Stimulated activated CD4-positive, alpha-beta T cell treated with anti-CD3 and anti-CD28 coated beads, Interleukin-12 subunit alpha, Interleukin-12 subunit beta, amount 100 ng/mL, for 24 hours (primary cell): Measurements from ENCODE around the gene CD81.

Experiments used
- DNase-seq, 2 experiments: peaks; one replicate each; pipeline ENCODE4 v3.0.0-alpha.2; 2020; ENCODE audit warnings: low read depth in 2 of 2

Gene CD81

DNA sequence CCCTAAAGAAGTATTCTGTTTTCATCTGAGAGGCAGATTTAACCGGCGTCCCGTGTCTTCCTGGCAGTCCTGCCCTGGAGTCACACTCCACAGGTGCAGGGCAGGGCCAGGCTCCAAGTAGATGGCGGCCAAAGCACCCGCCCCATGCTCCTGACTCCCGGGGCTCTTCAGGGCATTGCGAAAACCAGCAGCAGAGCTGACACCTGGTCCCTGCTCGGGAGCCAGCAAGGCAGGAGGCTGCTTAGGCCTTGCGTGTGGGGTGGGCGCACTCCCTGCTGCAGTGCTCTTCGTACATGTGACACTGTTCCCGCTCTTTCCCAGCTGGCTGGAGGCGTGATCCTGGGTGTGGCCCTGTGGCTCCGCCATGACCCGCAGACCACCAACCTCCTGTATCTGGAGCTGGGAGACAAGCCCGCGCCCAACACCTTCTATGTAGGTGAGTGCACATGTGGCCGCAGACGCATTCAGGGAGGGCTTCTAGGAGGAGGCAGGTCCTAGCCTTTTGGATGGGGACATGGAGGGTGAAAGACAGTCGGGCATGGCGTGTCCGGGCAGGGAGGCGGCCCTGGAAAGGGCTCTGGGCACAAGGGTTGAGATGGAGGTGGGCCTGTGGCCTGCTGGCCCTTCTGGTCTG is 13.1 kb downstream of the CD81 start:
- no peak for DNase-seq

DNA sequence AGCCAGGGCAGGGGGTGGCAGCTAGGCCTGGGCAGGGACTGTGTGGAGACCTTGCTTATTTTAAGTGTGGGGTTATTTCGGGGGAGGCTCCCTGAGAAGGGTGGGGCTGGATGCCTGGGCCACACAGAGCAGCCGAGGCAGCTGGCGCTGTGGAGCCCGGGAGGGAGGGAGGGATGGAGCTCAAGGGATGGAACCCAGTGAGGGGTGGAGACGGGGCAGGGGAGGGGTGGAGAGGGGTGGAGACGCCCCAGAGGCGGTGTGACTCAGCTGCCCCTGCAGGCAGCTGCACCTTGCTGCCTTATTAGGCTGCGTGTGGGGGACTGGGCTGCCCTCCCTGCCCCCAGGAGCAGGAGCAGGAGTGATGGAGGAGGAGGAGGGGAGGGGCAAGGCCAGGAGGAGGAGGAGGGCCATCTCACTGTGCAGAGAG is 13.6 kb downstream of the CD81 start:
- no peak for DNase-seq

DNA sequence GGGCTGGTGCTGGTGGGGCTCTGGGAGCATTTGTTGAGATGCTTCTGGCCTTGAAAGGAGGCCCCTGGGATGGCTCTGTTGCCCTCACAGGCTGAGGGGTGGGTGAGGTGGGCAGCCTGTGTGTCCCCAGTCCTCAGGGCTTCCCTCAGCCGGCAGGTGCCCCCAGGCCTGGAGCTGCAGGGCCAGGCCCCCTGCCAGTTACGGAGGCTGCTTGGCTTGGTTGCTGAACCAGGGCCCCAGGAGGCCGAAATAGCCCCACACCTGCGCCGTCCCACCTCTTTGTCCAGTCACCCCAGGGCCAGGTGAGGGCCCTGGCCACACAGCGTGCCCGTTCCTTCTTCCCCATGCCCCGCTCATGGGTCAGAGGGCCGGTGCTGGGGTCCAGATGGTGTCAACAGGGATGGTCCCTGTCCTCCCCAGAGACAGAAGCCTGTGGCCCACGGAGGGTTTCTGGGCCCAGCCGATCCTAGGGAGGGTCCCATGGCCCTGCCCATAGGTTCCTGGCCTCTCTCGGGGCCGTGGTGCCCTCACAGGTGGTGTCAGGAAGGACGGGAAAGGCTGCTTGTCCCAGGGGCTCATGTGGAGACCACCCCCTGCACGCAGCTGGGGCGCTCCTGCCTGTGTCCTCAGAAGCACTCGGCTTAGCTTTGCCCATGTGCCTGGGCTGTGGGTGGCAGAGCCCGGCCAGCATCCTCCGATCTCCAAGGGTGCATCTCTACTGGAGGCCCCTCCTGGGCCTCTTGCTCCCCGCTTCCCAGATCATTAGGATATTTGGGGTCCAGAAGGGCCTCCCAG is 14.3 kb downstream of the CD81 start:
- no peak for DNase-seq

DNA sequence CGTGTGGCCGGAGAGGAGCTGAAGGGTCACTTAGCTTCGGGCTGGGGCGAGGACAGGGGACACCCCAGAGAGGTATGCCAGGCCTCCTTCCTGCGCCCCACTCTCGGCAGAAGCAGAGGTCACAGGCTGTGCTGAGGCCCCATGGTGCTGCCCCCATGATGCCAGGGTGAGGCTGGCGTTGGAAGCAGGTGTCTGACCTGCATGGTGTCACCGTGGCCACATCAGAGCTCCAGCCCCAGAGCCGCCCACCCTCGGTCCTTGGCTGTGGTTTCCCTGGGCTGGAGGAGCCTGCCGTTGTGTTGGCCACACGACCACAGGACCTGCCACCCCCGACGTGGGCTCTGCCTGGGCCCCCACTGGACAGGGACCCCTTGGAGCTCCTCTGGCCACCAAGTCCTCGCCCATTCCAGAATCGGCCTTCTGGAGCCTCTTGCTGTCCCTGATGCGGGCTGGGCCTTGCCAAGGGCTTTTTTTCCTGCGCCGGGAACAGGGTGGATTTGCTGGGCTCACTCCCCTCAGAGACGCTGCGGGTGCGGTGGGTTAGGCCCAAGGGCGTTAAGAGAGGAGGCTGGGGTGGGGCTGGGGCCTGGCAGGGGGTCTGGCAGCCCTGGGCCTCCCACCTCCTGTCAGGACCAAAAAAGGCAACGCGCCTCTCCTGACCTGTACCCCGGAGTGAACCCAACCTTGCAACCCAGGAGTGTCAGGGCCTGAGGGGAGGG is 15.3 kb downstream of the CD81 start:
- no peak for DNase-seq

DNA sequence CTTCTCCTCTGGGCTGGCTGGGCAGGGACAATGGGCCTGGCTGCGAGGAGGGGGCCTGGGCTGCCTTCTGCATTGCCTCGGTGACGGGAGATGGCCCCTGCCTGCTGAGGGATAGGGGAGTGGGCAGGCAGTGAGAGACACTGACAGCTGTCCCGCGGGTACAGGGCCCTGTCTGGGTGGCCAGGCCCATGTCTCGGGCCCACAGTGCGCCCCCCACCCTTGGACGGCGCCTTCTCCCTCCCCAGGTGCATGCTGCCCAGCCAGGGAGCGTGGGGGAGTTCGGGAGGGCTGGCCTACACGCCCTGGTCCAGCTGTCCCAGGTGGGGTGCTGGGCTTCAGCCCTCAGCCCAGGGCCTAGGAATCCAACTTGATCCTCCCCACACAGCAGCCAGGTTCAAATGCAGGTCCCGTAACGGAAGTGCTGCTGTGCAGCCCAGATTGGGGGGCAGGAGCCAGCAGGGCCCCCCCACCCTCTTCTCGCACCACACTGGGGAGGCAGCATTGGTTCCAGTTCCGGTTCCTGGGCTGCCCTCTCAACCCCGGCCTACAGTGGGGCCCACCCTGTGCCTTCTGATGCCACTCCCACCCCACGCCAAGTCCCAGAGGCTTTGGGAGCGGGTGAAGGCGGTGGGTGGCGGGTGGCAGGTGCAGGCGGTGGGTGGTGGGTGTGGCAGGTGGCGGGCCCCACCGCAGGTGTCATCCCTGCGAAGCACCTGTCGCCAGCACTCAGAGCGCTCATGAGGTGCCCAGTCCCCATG is 16.2 kb downstream of the CD81 start:
- no peak for DNase-seq

DNA sequence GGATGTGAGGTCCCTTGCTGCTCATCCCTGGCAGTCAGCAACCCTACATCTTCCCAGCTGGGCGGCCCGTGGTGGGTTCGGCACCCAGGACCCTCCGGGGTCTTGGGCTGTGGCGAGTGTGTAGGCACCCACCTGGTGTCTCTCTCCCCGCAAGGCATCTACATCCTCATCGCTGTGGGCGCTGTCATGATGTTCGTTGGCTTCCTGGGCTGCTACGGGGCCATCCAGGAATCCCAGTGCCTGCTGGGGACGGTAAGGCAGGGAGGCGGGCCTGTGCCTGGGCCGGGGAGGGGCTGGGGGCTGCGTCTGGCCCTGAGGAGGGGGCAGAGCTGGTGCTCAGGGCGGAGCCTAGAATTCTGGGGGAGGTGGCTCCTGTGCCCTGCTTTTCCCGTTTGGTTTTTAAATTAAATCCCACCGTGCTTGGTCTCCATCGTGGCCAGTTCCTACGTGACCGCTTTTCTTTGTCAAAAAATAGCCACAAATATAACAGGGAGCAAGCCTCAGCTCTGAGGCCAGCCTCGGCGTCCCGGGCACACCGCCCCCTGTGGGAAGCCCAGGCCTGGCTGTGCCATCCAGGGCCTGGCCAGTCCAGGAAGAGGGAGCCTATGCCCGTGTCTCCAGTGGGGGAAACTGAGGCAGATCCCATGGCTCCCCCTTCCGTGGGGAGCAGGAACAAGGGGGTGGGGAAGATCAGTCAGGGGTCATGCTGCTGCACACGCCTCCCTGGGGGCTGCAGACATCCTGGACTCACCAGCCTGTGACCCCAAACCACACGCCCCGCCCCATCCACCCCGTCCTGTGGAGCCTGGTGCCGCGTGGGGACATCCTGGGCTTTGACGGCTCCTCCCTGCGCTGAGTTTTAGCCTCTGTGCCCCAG is 17.1 kb downstream of the CD81 start:
- no peak for DNase-seq

DNA sequence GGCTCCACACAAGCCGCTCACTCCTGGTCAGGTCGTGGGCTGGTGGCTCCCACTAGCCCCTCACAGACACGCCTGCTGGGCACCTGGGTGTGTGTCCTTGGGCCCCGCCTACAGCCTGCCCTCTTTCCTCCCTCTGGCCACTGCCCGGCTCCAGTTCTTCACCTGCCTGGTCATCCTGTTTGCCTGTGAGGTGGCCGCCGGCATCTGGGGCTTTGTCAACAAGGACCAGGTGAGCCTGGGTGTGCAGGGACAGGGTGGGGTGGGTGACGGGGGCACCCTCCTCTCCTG is 17.7 kb downstream of the CD81 start:
- no peak for DNase-seq

DNA sequence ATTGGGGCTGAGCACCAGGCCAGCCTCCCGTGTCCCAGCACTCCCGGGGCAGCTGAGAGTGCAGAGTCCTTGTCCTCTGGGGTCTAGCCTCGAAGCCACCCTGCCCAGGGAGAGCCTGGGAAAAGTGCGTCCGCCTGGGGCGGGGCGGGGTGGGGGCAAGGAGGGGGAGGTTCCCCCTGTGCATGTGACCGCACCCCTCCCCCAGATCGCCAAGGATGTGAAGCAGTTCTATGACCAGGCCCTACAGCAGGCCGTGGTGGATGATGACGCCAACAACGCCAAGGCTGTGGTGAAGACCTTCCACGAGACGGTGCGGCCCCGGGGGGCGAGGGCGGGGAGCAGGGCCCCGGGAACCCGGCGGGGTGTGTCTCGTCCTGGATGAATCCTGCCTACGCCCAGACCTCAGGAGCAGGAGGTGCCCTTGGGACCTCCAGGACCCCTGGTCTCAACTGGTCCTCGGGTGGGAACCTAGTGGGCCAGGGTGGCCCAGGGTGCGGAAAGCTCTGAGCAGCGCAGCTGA is 18.2 kb downstream of the CD81 start:
- no peak for DNase-seq

DNA sequence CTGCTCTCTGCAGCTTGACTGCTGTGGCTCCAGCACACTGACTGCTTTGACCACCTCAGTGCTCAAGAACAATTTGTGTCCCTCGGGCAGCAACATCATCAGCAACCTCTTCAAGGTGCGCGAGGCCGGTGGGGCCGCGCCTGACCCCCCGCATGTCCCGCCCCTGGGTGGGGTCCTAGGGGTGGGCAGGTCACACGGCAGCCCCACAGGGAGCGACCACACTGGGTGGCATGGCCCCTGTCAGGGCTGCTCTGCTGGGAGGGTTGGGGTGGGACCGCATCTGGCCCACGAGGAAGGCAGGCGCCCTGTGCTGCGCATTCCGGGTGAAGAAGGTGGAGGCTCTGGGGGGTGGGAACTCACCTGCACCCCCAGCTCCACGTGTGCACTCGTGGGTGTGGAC is 18.7 kb downstream of the CD81 start:
- no peak for DNase-seq

DNA sequence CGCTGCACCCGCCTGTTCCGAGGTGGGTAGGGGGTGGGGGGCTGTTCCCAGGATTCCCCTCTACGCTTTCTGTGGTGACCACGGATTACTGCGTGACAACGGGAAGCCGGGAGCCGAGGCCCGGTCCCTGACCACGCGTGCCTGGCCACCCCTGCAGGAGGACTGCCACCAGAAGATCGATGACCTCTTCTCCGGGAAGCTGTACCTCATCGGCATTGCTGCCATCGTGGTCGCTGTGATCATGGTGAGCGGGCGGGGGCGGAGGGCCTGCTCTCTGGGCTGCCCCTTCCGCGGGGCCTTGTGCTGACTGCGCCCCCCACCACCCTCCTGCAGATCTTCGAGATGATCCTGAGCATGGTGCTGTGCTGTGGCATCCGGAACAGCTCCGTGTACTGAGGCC is 19.4 kb downstream of the CD81 start:
- DNase-seq: no peak

DNA sequence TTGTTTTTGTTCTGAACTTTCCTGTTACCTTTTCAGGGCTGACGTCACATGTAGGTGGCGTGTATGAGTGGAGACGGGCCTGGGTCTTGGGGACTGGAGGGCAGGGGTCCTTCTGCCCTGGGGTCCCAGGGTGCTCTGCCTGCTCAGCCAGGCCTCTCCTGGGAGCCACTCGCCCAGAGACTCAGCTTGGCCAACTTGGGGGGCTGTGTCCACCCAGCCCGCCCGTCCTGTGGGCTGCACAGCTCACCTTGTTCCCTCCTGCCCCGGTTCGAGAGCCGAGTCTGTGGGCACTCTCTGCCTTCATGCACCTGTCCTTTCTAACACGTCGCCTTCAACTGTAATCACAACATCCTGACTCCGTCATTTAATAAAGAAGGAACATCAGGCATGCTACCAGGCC is 19.9 kb downstream of the CD81 start:
- no peak for DNase-seq

DNA sequence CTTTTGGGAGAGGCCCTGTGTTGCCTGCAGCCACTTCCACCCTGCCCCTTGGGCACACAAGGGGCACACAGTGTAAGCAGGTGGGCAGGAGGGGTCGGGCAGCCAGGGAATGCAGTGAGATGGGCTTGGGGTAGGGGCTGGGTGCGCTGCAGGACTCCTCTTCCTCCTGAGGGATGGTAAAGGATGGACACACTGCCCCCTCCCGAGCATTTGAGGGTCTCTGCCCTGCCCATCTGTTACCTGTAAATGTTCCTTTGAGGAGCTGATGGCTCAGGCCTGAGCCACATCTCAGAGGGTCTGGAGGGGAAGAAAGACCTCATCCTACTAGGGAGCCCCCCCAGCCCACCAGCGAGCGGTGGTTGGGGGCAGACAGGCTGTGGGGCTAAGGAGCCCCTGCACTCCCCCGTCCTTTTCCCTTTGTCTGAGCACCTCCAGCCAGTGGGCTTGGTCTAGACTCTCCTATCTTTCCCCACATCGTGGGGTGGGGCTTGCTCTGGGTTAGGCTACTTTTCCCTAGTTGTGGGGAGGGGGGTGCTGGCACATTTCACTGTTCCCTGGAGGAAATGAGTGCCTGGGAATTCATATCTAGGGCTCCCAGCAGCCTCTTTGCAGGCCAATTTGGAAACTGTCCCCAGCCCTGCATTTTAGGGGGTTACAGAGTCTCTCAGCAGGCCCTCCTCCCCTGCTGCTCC is 21.7 kb downstream of the CD81 start:
- DNase-seq: no peak

DNA sequence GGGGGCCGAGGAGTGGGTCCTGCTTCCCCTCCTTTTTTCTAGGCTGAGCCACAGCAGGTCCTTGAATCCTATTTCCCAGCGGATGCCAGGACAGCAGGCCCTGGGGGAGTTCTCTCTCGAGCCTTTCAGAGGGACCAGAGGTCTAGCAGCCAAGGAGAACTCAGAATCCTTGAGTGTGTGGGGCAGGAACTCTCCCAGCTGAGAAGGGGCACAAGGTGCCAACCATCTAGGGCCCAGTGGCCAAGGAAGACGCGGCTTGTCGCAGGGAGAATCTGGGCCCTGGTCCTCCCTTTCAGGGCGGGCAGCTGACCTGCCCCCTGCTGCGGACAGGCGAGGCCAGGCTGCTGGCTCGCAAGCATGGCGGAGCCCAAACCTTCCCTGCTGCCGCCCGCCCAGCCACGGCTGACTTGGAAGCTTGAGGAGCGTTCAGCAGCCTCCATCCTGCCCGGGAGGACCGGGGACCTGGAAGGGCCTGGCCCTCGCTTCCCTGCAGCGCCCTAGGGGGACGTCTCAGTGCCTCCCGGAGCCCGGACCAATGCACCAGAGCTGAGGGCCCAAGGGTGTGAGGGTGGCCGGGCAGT is 22.5 kb downstream of the CD81 start:
- no peak for DNase-seq

DNA sequence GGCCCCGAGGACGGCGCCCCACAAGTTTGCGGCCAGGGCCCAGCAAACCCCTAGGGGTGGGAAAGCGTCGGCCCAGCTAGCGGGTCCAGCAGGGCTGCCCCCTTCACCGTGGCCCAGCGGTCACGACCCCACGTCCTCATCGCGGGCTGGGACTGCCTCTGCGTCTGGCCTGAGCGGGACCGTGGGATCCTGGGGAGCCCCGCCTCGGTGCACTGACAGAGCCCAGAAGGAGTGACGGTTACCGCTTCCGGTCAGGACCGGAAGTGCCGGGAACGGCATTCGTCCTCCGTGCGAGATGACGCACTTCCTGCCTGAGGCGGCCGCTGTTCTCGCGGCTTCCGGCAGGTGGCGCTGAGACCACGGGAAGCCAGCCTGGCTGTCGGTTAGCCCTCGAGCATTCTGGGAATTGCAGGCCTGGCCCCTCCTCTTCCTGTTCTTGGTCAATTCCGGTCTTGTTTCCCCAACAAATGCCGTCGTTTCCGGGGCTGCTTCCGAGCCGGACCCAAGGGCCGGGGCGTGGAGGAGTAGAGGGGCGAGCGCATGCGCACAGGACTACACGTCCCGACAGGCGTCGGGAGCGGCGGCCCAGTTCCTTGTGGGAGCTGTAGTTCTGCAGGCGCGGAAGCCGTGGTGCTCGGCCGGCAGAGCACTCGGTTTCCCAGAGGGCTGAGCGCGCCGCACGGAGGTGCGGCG is 23.1 kb downstream of the CD81 start, which contains the start of gene TSSC4:
Gene TSSC4, plus strand, starts transcription at position 682 of the 693 bp plus-strand sequence. CDS start 1,884 bp downstream, outside the sequence.
- peak; percentile 98 for DNase-seq

DNA sequence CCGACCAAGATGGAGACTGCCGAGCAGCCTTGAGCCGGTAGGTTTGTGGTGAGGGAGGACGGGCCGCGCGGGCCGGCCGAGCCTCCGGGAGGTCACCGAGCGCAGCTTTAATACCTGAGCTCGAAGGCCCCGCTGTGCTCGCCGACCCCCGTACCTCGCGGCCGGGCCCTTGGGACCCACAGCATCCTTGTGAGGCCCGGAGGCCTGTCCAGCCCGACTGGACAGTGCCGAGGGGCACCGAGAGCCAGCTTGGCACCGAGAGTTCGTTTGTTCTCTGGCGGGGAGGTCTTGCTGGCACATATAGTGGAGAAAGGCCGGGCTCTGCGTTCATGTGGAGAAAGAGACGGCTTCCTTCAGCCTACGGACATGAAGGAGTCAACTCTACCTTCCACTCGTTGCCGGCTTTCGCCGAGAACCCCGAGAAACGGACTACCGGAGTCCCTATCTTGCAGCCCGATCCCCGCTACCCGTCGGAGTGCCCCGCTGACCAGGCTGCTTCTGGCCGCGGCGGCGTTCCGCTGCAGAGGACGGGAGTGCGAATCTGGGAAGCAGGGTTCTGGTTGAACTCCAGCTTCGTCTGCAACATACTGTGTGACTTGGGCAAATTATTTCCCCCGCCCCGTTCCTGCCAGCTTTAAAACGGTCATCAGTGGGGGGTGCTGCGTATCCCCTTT is 23.8 kb downstream of the CD81 start:
- DNase-seq: no peak

DNA sequence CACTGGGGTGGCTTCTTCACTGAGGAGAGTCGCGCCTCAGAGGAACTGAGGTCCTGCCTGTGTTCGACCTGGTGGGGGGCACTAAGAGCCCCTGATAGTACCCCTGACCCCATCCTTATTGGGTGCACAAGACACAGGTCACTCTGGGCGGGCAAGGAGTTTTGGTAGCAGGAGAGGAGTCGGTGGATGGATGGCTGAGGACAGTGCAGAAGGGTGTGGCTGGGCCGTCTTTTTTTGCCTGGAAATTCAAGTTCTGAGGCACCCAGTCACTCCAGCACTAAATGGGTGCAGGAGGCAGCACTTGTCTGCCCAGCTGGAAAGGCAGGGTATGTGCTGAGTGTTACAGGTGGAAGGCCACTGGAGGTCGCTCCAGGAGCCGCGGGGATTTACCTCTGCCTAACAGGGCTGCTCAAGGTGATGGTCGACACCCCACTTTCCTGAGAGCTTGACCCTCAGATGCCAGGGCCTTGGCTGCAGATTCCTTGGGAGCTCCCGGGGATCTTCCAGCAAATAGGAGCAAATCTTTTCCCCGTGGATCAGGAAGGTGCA is 24.4 kb downstream of the CD81 start:
- no peak for DNase-seq

DNA sequence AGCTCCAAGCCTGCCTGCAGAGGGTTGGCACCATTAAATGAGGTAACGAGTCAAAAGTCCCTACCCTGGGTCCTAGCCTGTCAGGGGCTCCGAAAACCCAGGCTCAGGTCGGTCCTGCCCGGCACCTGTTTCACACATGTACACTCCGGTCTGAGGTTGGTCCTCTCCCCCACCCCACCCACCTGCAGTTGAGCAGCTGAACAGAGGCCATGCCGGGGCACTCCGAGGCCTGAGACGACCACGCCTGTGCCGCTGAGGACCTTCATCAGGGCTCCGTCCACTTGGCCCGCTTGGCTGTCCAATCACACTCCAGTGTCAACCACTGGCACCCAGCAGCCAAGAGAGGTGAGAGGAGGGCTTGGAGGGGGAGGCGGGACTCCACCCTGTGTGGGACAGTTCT is 25.0 kb downstream of the CD81 start:
- DNase-seq: no peak

DNA sequence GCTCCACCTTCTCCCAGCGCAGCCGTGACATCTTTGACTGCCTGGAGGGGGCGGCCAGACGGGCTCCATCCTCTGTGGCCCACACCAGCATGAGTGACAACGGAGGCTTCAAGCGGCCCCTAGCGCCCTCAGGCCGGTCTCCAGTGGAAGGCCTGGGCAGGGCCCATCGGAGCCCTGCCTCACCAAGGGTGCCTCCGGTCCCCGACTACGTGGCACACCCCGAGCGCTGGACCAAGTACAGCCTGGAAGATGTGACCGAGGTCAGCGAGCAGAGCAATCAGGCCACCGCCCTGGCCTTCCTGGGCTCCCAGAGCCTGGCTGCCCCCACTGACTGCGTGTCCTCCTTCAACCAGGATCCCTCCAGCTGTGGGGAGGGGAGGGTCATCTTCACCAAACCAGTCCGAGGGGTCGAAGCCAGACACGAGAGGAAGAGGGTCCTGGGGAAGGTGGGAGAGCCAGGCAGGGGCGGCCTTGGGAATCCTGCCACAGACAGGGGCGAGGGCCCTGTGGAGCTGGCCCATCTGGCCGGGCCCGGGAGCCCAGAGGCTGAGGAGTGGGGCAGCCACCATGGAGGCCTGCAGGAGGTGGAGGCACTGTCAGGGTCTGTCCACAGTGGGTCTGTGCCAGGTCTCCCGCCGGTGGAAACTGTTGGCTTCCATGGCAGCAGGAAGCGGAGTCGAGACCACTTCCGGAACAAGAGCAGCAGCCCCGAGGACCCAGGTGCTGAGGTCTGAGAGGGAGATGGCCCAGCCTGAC is 26.0 kb downstream of the CD81 start:
- DNase-seq: no peak
